ENCODE results near the gene C11orf98. TPM values are rescaled to one million over a fixed set of nuclear protein-coding genes. Genes with fewer than 3 reads are reported as not detected.
"Not testable (repeated sequence)": the region's sequence is repeated elsewhere in the genome, so short reads cannot be mapped to it uniquely, and the experiment has no call there.

The C11orf98 gene
- total and polyA plus RNA-seq, 2 donors (not counting 1 experiment from before 2014, with no cell fraction given): 41.5 to 48.1 TPM

DNA sequence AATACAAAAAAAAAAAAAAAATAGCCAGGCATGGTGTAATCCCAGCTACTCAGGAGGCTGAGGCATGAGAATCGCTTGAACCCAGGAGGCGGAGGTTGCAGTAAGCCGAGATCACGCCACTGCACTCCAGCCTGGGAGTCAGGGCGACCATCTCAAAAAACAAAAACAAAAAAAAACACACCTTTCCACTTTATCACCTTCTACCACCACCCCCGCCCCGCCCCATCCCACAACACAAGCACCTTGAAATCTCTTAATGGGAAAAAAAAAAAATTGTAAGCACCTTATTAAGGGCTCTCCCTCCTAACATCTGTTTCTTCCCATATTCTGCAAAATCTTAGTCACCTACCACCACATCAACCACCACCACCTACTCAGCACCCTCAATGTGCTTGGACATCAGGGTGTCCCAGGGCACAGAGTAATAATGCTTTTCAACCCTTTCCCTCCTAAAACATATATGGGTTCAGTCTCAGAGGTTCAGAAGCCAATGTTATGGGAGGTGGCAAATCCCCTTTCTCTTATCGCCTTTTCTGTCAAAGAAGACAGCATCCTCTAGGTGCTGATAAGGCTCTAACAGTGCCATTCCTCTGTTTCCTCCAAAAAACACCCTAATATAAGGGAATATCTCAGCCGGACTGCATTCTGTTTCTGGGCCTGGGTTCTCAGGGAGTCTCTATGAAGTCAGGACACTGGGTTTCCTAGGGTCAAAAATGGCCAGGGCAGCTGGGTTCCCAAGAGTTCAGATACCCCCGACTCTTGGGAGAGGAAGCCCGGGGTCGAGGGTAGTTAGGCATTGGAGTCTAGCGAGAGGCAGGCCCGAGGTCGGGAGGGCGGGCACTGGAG is 12.6 kb downstream of the C11orf98 start:
- intact Hi-C loops (cut with micrococcal nuclease): loop anchor here (1.0 to 2.0 kb wide), 8 partner anchors 13 to 102 kb away; partner anchors contain the start of genes C11orf98, CSKMT, TTC9C and UBXN1
- H3K4me2 ChIP-seq (replicated peaks; ENCODE audit: low read depth, low read length, poor library complexity, severe bottlenecking): peak overlapping the region; percentile 85
- no peak for ATAC-seq (ENCODE audit: low read depth)

DNA sequence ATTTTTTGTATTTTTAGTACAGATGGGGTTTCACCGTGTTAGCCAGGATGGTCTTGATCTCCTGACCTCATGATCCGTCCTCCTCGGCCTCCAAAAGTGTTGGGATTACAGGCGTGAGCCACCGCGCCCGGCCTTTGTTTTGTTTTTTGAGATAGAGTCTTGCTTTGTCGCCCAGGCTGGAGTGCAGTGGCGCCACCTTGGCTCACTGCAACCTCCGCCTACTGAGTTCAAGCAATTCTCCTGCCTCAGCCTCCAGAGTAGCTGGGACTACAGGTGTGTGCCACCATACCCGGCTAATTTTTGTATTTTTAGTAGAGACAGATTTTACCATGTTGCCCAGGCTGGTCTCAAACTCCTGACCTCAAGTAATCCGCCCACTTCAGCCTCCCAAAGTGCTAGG is 14.7 kb downstream of the C11orf98 start:
- H4K20me1 ChIP-seq (ENCODE audit: control insufficient read depth, insufficient read depth, low read length, poor library complexity, severe bottlenecking); H3K4me3 ChIP-seq (ENCODE audit: control extremely low read depth in 1 of 5, extremely low read depth in 1 of 5, insufficient read depth in 1 of 5, low read depth in 2 of 5, low read length in 4 of 5); intact Hi-C loops (cut with micrococcal nuclease); H3K9ac ChIP-seq (ENCODE audit: low read length); H2AFZ ChIP-seq (ENCODE audit: insufficient read depth, low read depth, low read length, poor library complexity, severe bottlenecking); H3K9me3 ChIP-seq (ENCODE audit: control extremely low read depth in 1 of 3, control insufficient read depth in 2 of 3, insufficient read depth in 1 of 3, low read length in 2 of 3); H3K27me3 ChIP-seq (replicated peaks in 1 of 4; ENCODE audit: control extremely low read depth in 1 of 4, control insufficient read depth in 3 of 4, insufficient read depth in 4 of 4, low read length in 3 of 4); H3K27me3 Mint-ChIP-seq; H3K4me3 Mint-ChIP-seq; H3K27ac Mint-ChIP-seq; DNase-seq; H3K4me2 ChIP-seq (replicated peaks; ENCODE audit: low read depth, low read length, poor library complexity, severe bottlenecking); ATAC-seq (ENCODE audit: low read depth); H3K9me3 Mint-ChIP-seq (ENCODE audit: insufficient read depth); H3K27ac ChIP-seq (ENCODE audit: low read length in 2 of 2): not testable (repeated sequence)
- peaks cover 33% of the 10 kb centered on the region for H3K4me1 Mint-ChIP-seq
- 95% methylated on average over 12 of the region's 12 CpGs for WGBS (ENCODE audit: insufficient coverage)
- CTCF ChIA-PET: interaction anchor here (1.2 to 2.0 kb wide), 2 partner anchors 15 to 57 kb away, joined by 3 to 8 read pairs; partner anchors contain the start of genes C11orf98 and CSKMT
- peaks cover 0 to 25% of the 10 kb centered on the region in 2 experiments for H3K36me3 ChIP-seq (replicated peaks in 1 of 2; ENCODE audit: control extremely low read depth in 1 of 2, control insufficient read depth in 1 of 2, extremely low read depth in 1 of 2, insufficient read depth in 2 of 2, low read length in 1 of 2)
- peaks cover 23 to 32% of the 10 kb centered on the region in 2 donors for H3K4me1 ChIP-seq (ENCODE audit: control insufficient read depth in 2 of 2, insufficient read depth in 2 of 2, low read length in 2 of 2)
- POLR2A ChIA-PET: interaction anchor here (0.7 kb wide), 1 partner anchor 15 kb away, joined by 3 read pairs; the partner anchor contains the start of genes C11orf98 and CSKMT
- H3K79me2 ChIP-seq (ENCODE audit: control insufficient read depth, insufficient read depth, low read length): peaks cover 53% of the 10 kb centered on the region

More for the DNA sequence above, 12.6 kb downstream of the C11orf98 start:
- CTCF ChIA-PET: interaction anchor here (0.6 to 1.3 kb wide), 9 partner anchors 13 to 60 kb away, joined by 3 to 12 read pairs (median 4); partner anchors contain the start of genes C11orf98, CSKMT, LBHD1 and MTA2
- peaks cover 35% of the 10 kb centered on the region for H3K79me2 ChIP-seq (ENCODE audit: control insufficient read depth, insufficient read depth, low read length)
- H3K9me3 Mint-ChIP-seq (ENCODE audit: insufficient read depth): no peaks in the 10 kb centered on the region
- peak overlapping the region; percentile 74 to 90 (median 83) for H3K4me3 ChIP-seq (ENCODE audit: control extremely low read depth in 1 of 5, extremely low read depth in 1 of 5, insufficient read depth in 1 of 5, low read depth in 2 of 5, low read length in 4 of 5)
- POLR2A ChIA-PET: interaction anchor here (0.6 to 4.6 kb wide), 15 partner anchors 12 to 298 kb away, joined by 3 to 62 read pairs (median 4); partner anchors contain the start of genes B3GAT3, C11orf98, CSKMT and EEF1G
- peaks cover 14 to 18% of the 10 kb centered on the region in 2 donors for H3K4me1 ChIP-seq (ENCODE audit: control insufficient read depth in 2 of 2, insufficient read depth in 2 of 2, low read length in 2 of 2)
- H3K27ac ChIP-seq (ENCODE audit: low read length in 2 of 2): peak overlapping the region; percentile 68 to 89
- no peak for DNase-seq
- H3K4me3 Mint-ChIP-seq: peak overlapping the region; percentile 94
- peak overlapping the region; percentile 97 for H3K27ac Mint-ChIP-seq
- H3K36me3 ChIP-seq (replicated peaks in 1 of 2; ENCODE audit: control extremely low read depth in 1 of 2, control insufficient read depth in 1 of 2, extremely low read depth in 1 of 2, insufficient read depth in 2 of 2, low read length in 1 of 2): peaks cover 0 to 24% of the 10 kb centered on the region in 2 experiments
- H3K9ac ChIP-seq (ENCODE audit: low read length): peak overlapping the region; percentile 88
- H3K27me3 Mint-ChIP-seq: no peaks in the 10 kb centered on the region
- peaks cover 2% of the 10 kb centered on the region for H4K20me1 ChIP-seq (ENCODE audit: control insufficient read depth, insufficient read depth, low read length, poor library complexity, severe bottlenecking)
- H3K27me3 ChIP-seq (replicated peaks in 1 of 4; ENCODE audit: control extremely low read depth in 1 of 4, control insufficient read depth in 3 of 4, insufficient read depth in 4 of 4, low read length in 3 of 4): no peaks in the 10 kb centered on the region
- peaks cover 22% of the 10 kb centered on the region for H3K4me1 Mint-ChIP-seq
- TF ChIP-seq EZH2 (IDR thresholded peaks at IDR 0.05; ENCODE audit: borderline replicate concordance, insufficient read depth, low read depth, low read length, poor library complexity, severe bottlenecking): no peak
- TF ChIP-seq, protein P1, sequence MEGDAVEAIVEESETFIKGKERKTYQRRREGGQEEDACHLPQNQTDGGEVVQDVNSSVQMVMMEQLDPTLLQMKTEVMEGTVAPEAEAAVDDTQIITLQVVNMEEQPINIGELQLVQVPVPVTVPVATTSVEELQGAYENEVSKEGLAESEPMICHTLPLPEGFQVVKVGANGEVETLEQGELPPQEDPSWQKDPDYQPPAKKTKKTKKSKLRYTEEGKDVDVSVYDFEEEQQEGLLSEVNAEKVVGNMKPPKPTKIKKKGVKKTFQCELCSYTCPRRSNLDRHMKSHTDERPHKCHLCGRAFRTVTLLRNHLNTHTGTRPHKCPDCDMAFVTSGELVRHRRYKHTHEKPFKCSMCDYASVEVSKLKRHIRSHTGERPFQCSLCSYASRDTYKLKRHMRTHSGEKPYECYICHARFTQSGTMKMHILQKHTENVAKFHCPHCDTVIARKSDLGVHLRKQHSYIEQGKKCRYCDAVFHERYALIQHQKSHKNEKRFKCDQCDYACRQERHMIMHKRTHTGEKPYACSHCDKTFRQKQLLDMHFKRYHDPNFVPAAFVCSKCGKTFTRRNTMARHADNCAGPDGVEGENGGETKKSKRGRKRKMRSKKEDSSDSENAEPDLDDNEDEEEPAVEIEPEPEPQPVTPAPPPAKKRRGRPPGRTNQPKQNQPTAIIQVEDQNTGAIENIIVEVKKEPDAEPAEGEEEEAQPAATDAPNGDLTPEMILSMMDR (IDR thresholded peaks at IDR 0.05): no peak
- no peaks in the 10 kb centered on the region for H3K9me3 ChIP-seq (ENCODE audit: control extremely low read depth in 1 of 3, control insufficient read depth in 2 of 3, insufficient read depth in 1 of 3, low read length in 2 of 3)
- peak overlapping the region; percentile 99 for H2AFZ ChIP-seq (ENCODE audit: insufficient read depth, low read depth, low read length, poor library complexity, severe bottlenecking)
- 20% methylated on average over 10 of the region's 16 CpGs for WGBS (ENCODE audit: insufficient coverage)
